ENCODE measurements around the gene BTBD9. TPM values are rescaled to one million over a fixed set of nuclear protein-coding genes. Genes with fewer than 3 reads are reported as not detected.

The BTBD9 gene
- total RNA-seq, 4 donors from 2014 or later = 15.4 to 50.0 (median 21.9) TPM

- H3K36me3 ChIP-seq = no peaks in the 10 kb centered on the region
- no peaks in the 10 kb centered on the region for H3K27me3 ChIP-seq
- H3K4me1 ChIP-seq = peaks cover 18% of the 10 kb centered on the region
- 4% methylated on average over 14 of the region's 15 CpGs for WGBS
- peak; percentile 80 to 81 for DNase-seq (ENCODE audit: low spot score in 2 of 2)
- TF ChIP-seq CTCF (IDR thresholded peaks at IDR 0.05) = no peak
- H3K4me3 ChIP-seq = peak overlapping the region; percentile 87
- H3K27ac ChIP-seq = peak overlapping the region; percentile 88
- no peaks in the 10 kb centered on the region for H3K9me3 ChIP-seq
Observed at GRCh38 chr6:38638941-38639497, 710 bp downstream of the BTBD9 start.

- no peak overlapping the region for H3K27ac ChIP-seq
Observed at GRCh38 chr6:38637756-38638155, 2.0 kb downstream of the BTBD9 start.

GRCh38 chr6:38636027-38636426, 3.7 kb downstream of the BTBD9 start:
- no peak overlapping the region for H3K4me3 ChIP-seq
- no peak overlapping the region for H3K27ac ChIP-seq
- no peaks in the 10 kb centered on the region for H3K9me3 ChIP-seq
- DNase-seq (ENCODE audit: low spot score in 2 of 2) = no peak
- H3K36me3 ChIP-seq = no peaks in the 10 kb centered on the region
- no peaks in the 10 kb centered on the region for H3K27me3 ChIP-seq
- peaks cover 16% of the 10 kb centered on the region for H3K4me1 ChIP-seq
- 100% methylated on average over 1 of the region's 1 CpG for WGBS
- TF ChIP-seq POLR2A (IDR thresholded peaks at IDR 0.05) = no peak
- TF ChIP-seq EP300 (IDR thresholded peaks at IDR 0.05) = no peak
- TF ChIP-seq CTCF (IDR thresholded peaks at IDR 0.05) = no peak
- TF ChIP-seq POLR2AphosphoS5 (IDR thresholded peaks at IDR 0.05) = no peak

More at GRCh38 chr6:38637756-38638155, 2.0 kb downstream of the BTBD9 start:
- no peak for DNase-seq (ENCODE audit: low spot score in 2 of 2)
- TF ChIP-seq CTCF (IDR thresholded peaks at IDR 0.05) (no peak), EP300 (IDR thresholded peaks at IDR 0.05) (no peak), POLR2AphosphoS5 (IDR thresholded peaks at IDR 0.05) (no peak), POLR2A (IDR thresholded peaks at IDR 0.05) (no peak)
- H3K27me3 ChIP-seq = no peaks in the 10 kb centered on the region
- WGBS = 92% methylated on average over 5 of the region's 5 CpGs
- H3K36me3 ChIP-seq = no peaks in the 10 kb centered on the region
- H3K4me1 ChIP-seq = peaks cover 18% of the 10 kb centered on the region
- H3K4me3 ChIP-seq = no peak overlapping the region
- H3K9me3 ChIP-seq = no peaks in the 10 kb centered on the region

- Histone ChIP-seq H3K27ac (no peak overlapping the region), H3K27me3 (no peaks in the 10 kb centered on the region), H3K36me3 (no peaks in the 10 kb centered on the region), H3K9me3 (no peaks in the 10 kb centered on the region), H3K4me1 (peaks cover 5% of the 10 kb centered on the region), H3K4me3 (no peak overlapping the region)
- TF ChIP-seq CTCF (IDR thresholded peaks at IDR 0.05) = no peak
- DNase-seq (ENCODE audit: low spot score in 2 of 2) = no peak
- WGBS = 49% methylated on average over 1 of the region's 1 CpG
Observed at GRCh38 chr6:38634518-38634917, 5.2 kb downstream of the BTBD9 start.

- 73% methylated on average over 1 of the region's 1 CpG for WGBS
- Histone ChIP-seq H3K36me3 (no peaks in the 10 kb centered on the region), H3K9me3 (no peaks in the 10 kb centered on the region), H3K4me3 (no peak overlapping the region), H3K4me1 (no peaks in the 10 kb centered on the region), H3K27me3 (no peaks in the 10 kb centered on the region), H3K27ac (no peak overlapping the region)
- no peak for DNase-seq (ENCODE audit: low spot score in 2 of 2)
- TF ChIP-seq POLR2A (IDR thresholded peaks at IDR 0.05) (no peak), CTCF (IDR thresholded peaks at IDR 0.05) (no peak), EP300 (IDR thresholded peaks at IDR 0.05) (no peak), POLR2AphosphoS5 (IDR thresholded peaks at IDR 0.05) (no peak)
Observed at GRCh38 chr6:38632490-38632889, 7.2 kb downstream of the BTBD9 start.
